H9 (cell line): Measurements from ENCODE around the gene CA5A. TPM values are rescaled to one million over a fixed set of nuclear protein-coding genes. Genes with fewer than 3 reads are reported as not detected.

Source experiments
- DNase-seq: peaks from one replicate; pipeline ENCODE4 v3.0.0-alpha.2; 2017
- H2AFZ ChIP-seq: one replicate; pipeline ENCODE4 v1.6.1; 2013; ENCODE audit warnings: mild to moderate bottlenecking, low read length, control low read depth, moderate library complexity
- H2AK5ac ChIP-seq: 2 replicates; pipeline ENCODE4 v1.6.1; 2013; ENCODE audit warnings: low read length, control low read depth, mixed read lengths; ENCODE audit not compliant: insufficient read length
- H2BK120ac ChIP-seq: one replicate; pipeline ENCODE4 v1.6.1; 2013; ENCODE audit warnings: low read depth, mild to moderate bottlenecking, low read length, control low read depth, inconsistent platforms; ENCODE audit not compliant: poor library complexity, severe bottlenecking
- H2BK12ac ChIP-seq: 2 replicates; pipeline ENCODE4 v1.6.1; 2013; ENCODE audit warnings: low read length, control low read depth, mixed read lengths, low read depth; ENCODE audit not compliant: insufficient read length
- H2BK15ac ChIP-seq: 2 replicates; pipeline ENCODE4 v1.6.1; 2013; ENCODE audit warnings: low read depth, low read length, control low read depth
- H2BK20ac ChIP-seq: one replicate; pipeline ENCODE4 v1.6.1; 2013; ENCODE audit warnings: low read depth, mild to moderate bottlenecking, low read length, control low read depth, inconsistent platforms; ENCODE audit not compliant: poor library complexity, severe bottlenecking
- H2BK5ac ChIP-seq: 2 replicates; pipeline ENCODE4 v1.6.1; 2013; ENCODE audit warnings: low read length, control low read depth, mixed read lengths; ENCODE audit not compliant: insufficient read length
- H3K14ac ChIP-seq: 2 replicates; pipeline ENCODE4 v1.6.1; 2013; ENCODE audit warnings: low read length, control low read depth; ENCODE audit not compliant: insufficient read depth
- H3K18ac ChIP-seq: 2 replicates; pipeline ENCODE4 v1.6.1; 2013; ENCODE audit warnings: low read depth, mild to moderate bottlenecking, mixed read lengths, low read length, control low read depth; ENCODE audit not compliant: insufficient read length
- H3K23ac ChIP-seq: 2 replicates; pipeline ENCODE4 v1.6.1; 2013; ENCODE audit warnings: low read length, control low read depth, mixed read lengths, low read depth; ENCODE audit not compliant: insufficient read length
- H3K23me2 ChIP-seq: 2 replicates; pipeline ENCODE4 v1.6.1; 2013; ENCODE audit warnings: low read depth, mild to moderate bottlenecking, mixed read lengths, low read length, control low read depth; ENCODE audit not compliant: insufficient read length, poor library complexity, severe bottlenecking
- H3K27ac ChIP-seq: 2 replicates; pipeline ENCODE4 v1.5.1; 2013; ENCODE audit warnings: low read length, control low read depth, mixed read lengths, low read depth; ENCODE audit not compliant: insufficient read length
- H3K27me3 ChIP-seq: 2 replicates; pipeline ENCODE4 v1.6.1; 2013; ENCODE audit warnings: low read length, control low read depth, inconsistent platforms; ENCODE audit not compliant: insufficient read depth
- H3K4ac ChIP-seq: 2 replicates; pipeline ENCODE4 v1.6.1; 2013; ENCODE audit warnings: low read depth, mild to moderate bottlenecking, control low read depth, inconsistent platforms, low read length, moderate library complexity
- H3K4me1 ChIP-seq: 2 replicates; pipeline ENCODE4 v1.6.1; 2013; ENCODE audit warnings: low read length, control low read depth, inconsistent platforms; ENCODE audit not compliant: insufficient read depth
- H3K4me2 ChIP-seq: 2 replicates; pipeline ENCODE4 v1.6.1; 2013; ENCODE audit warnings: low read length, control low read depth, mixed read lengths; ENCODE audit not compliant: insufficient read length, insufficient read depth
- H3K56ac ChIP-seq: 2 replicates; pipeline ENCODE4 v1.6.1; 2013; ENCODE audit warnings: low read depth, mild to moderate bottlenecking, mixed read lengths, low read length, control low read depth; ENCODE audit not compliant: insufficient read length
- H3K79me1 ChIP-seq: 2 replicates; pipeline ENCODE4 v1.6.1; 2013; ENCODE audit warnings: low read depth, mild to moderate bottlenecking, moderate library complexity, low read length, control low read depth, inconsistent platforms; ENCODE audit not compliant: insufficient read depth, poor library complexity, severe bottlenecking
- H3K79me2 ChIP-seq: 2 replicates; pipeline ENCODE4 v1.6.1; 2013; ENCODE audit warnings: low read length, control low read depth, inconsistent platforms; ENCODE audit not compliant: insufficient read depth
- H3K9ac ChIP-seq: 2 replicates; pipeline ENCODE4 v1.6.1; 2013; ENCODE audit warnings: low read length, control low read depth, mixed read lengths; ENCODE audit not compliant: insufficient read length; ENCODE audit errors: extremely low read depth
- H3K9me3 ChIP-seq: one replicate; pipeline ENCODE4 v1.6.1; 2013; ENCODE audit warnings: low read depth, low read length, inconsistent platforms; ENCODE audit not compliant: control insufficient read depth
- H3T11ph ChIP-seq: one replicate; pipeline ENCODE4 v1.6.1; 2013; ENCODE audit warnings: mild to moderate bottlenecking, low read length, control low read depth, inconsistent platforms
- H4K20me1 ChIP-seq: one replicate; pipeline ENCODE4 v1.6.1; 2013; ENCODE audit not compliant: control insufficient read depth, insufficient read length, insufficient read depth
- H4K5ac ChIP-seq: 2 replicates; pipeline ENCODE4 v1.6.1; 2013; ENCODE audit warnings: low read depth, mild to moderate bottlenecking, mixed read lengths, low read length, control low read depth; ENCODE audit not compliant: insufficient read length
- H4K8ac ChIP-seq: replicated peaks from 2 replicates; pipeline ENCODE4 v1.6.1; 2013; ENCODE audit warnings: low read length, control low read depth, mixed read lengths, low read depth; ENCODE audit not compliant: insufficient read length
- H4K91ac ChIP-seq: 2 replicates; pipeline ENCODE4 v1.6.1; 2013; ENCODE audit warnings: low read depth, mild to moderate bottlenecking, moderate library complexity, mixed read lengths, low read length, control low read depth; ENCODE audit not compliant: insufficient read length
- H3K27ac Mint-ChIP-seq, 3 experiments: 2 replicates in 2 of 3; 3 replicates in 1 of 3; pipeline ENCODE4 v1.8.0; 2020 to 2021; ENCODE audit warnings: mixed read lengths in 3 of 3, mild to moderate bottlenecking in 1 of 3, moderate library complexity in 1 of 3
- H3K27me3 Mint-ChIP-seq: 2 replicates; pipeline ENCODE4 v1.8.0; 2021; ENCODE audit warnings: low read depth, mild to moderate bottlenecking, moderate library complexity, mixed read lengths
- H3K36me3 Mint-ChIP-seq, 3 experiments: 2 replicates in 2 of 3; 3 replicates in 1 of 3; pipeline ENCODE4 v1.8.0; 2020 to 2021; ENCODE audit warnings: low read depth in 3 of 3, mixed read lengths in 3 of 3; ENCODE audit not compliant: insufficient read depth in 1 of 3
- H3K4me1 Mint-ChIP-seq, 2 experiments: 2 replicates each; pipeline ENCODE4 v1.8.0; 2020; ENCODE audit warnings: mixed read lengths in 2 of 2
- H3K4me3 Mint-ChIP-seq, 2 experiments: 2 replicates in 1 of 2; 3 replicates in 1 of 2; pipeline ENCODE4 v1.8.0; 2020 to 2021; ENCODE audit warnings: mild to moderate bottlenecking in 2 of 2, mixed read lengths in 2 of 2, moderate library complexity in 1 of 2
- H3K9me3 Mint-ChIP-seq, 2 experiments: 2 replicates in 1 of 2; 3 replicates in 1 of 2; pipeline ENCODE4 v1.8.0; 2020; ENCODE audit warnings: mild to moderate bottlenecking in 2 of 2, mixed read lengths in 2 of 2, moderate library complexity in 1 of 2
- WGBS: extraction: QIAGEN DNeasy Blood & Tissue Kit; methylation state at CpG from one replicate; pipeline ENCODE4 v1.1.7; 2013; ENCODE audit warnings: missing lambda C conversion rate, low lambda C conversion rate, mixed read lengths; ENCODE audit not compliant: insufficient read length; ENCODE audit errors: extremely low coverage; 5-methylcytosine and 5-hydroxymethylcytosine counted together
- total RNA-seq: library from RNA; stranded (reverse); gene quantifications from 2 replicates; pipeline ENCODE4 v1.2.1, GENCODE V29; 2021
- TF ChIP-seq, protein P1 (sequence below): fragments of 200-600 bp; sonication (generic); conservative IDR thresholded peaks from 3 replicates; pipeline ENCODE4 v1.8.0; 2021; ENCODE audit warnings: antibody characterized with exemption, mild to moderate bottlenecking

CA5A gene
- total RNA-seq, 1 experiment from 2014 or later: not detected

DNA sequence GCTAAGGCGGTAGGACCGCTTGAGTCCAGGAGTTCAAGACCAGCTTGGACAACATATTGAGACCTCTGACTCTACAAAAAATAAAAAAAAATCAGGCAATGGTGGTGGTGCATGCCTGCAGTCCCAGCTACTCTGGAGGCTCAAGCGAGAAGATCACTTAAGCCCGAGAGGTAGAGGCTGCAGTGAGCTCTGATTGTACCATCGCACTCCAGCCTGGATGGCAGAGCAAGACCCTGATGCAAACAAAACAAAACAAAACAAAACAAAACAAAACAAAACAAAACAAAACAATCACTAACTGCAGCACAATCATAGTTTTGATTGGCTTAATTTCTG is 12.4 kb upstream of the CA5A start:
- peaks cover 7% of the 10 kb centered on the region for H3K79me1 ChIP-seq
- no peak overlapping the region for H4K91ac ChIP-seq
- no peak overlapping the region for H2BK20ac ChIP-seq
- H2BK15ac ChIP-seq: no peak overlapping the region
- H2BK12ac ChIP-seq: no peak overlapping the region
- H4K20me1 ChIP-seq: no peaks in the 10 kb centered on the region
- H3K23ac ChIP-seq: no peak overlapping the region
- peaks cover 3 to 14% (median 11%) of the 10 kb centered on the region in 3 experiments for H3K36me3 Mint-ChIP-seq
- no peak overlapping the region for H2AFZ ChIP-seq
- no CpG with 5 or more reads among the region's 5 CpGs for WGBS
- peaks cover 34 to 44% of the 10 kb centered on the region in 2 experiments for H3K4me1 Mint-ChIP-seq
- no peaks in the 10 kb centered on the region for H3K9me3 Mint-ChIP-seq
- H3K27ac ChIP-seq: no peak overlapping the region
- H2BK5ac ChIP-seq: no peak overlapping the region
- no peak overlapping the region for H3K56ac ChIP-seq
- no peaks in the 10 kb centered on the region for H3K27me3 Mint-ChIP-seq
- H3K9ac ChIP-seq: no peak overlapping the region
- H3K79me2 ChIP-seq: peaks cover 10% of the 10 kb centered on the region; the same call in 1 of the 2 replicates
- H3K4me3 Mint-ChIP-seq: no peak overlapping the region
- H3K18ac ChIP-seq: no peak overlapping the region
- H4K5ac ChIP-seq: no peak overlapping the region
- no peaks in the 10 kb centered on the region for H3K9me3 ChIP-seq
- no peak overlapping the region for H3T11ph ChIP-seq
- peaks cover 7% of the 10 kb centered on the region for H3K23me2 ChIP-seq
- H3K27ac Mint-ChIP-seq: peak overlapping the region in 1 of 3 experiments; percentile 74; a peak in 1 of 7 replicates
- H3K4me2 ChIP-seq: no peak overlapping the region
- no peak overlapping the region for H2AK5ac ChIP-seq
- TF ChIP-seq, protein P1, sequence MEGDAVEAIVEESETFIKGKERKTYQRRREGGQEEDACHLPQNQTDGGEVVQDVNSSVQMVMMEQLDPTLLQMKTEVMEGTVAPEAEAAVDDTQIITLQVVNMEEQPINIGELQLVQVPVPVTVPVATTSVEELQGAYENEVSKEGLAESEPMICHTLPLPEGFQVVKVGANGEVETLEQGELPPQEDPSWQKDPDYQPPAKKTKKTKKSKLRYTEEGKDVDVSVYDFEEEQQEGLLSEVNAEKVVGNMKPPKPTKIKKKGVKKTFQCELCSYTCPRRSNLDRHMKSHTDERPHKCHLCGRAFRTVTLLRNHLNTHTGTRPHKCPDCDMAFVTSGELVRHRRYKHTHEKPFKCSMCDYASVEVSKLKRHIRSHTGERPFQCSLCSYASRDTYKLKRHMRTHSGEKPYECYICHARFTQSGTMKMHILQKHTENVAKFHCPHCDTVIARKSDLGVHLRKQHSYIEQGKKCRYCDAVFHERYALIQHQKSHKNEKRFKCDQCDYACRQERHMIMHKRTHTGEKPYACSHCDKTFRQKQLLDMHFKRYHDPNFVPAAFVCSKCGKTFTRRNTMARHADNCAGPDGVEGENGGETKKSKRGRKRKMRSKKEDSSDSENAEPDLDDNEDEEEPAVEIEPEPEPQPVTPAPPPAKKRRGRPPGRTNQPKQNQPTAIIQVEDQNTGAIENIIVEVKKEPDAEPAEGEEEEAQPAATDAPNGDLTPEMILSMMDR: no peak
- no peak for DNase-seq
- H3K4ac ChIP-seq: no peak overlapping the region
- no peak overlapping the region for H2BK120ac ChIP-seq
- H3K4me1 ChIP-seq: no peaks in the 10 kb centered on the region; the same call in 1 of the 2 replicates
- H3K14ac ChIP-seq: no peak overlapping the region
- H4K8ac ChIP-seq: no peak overlapping the region
- no peaks in the 10 kb centered on the region for H3K27me3 ChIP-seq
